Activated naive CD4-positive, alpha-beta T cell treated with anti-CD3 and anti-CD28 coated beads, Interleukin-2, amount 50 U/mL, for 72 hours (primary cell): ENCODE data around the gene BNIP2. TPM values are rescaled to one million over a fixed set of nuclear protein-coding genes. Genes with fewer than 3 reads are reported as not detected.
A peak's percentile ranks its signal among the peaks of the same experiment; 100 is the strongest.
"Not testable (repeated sequence)": the region's sequence is repeated elsewhere in the genome, so short reads cannot be mapped to it uniquely, and the experiment has no call there.

ENCODE experiments used
- ATAC-seq, 2 donors: fragments of 150-1000 bp; cut with Tn5 transposase; 2 replicates each; pipeline ENCODE4 v1.10.0; 2021; ENCODE audit warnings: mild to moderate bottlenecking in 2 of 2, moderate library complexity in 2 of 2
- DNase-seq, 2 donors: peaks; one replicate each; pipeline ENCODE4 v3.0.0; 2021 to 2022; ENCODE audit warnings: low spot score in 2 of 2
- H3K27ac Mint-ChIP-seq, 2 donors: one replicate each; pipeline ENCODE4 v1.8.0; 2022; ENCODE audit warnings: mild to moderate bottlenecking in 2 of 2, mixed read lengths in 2 of 2
- H3K36me3 Mint-ChIP-seq, 2 donors: one replicate each; pipeline ENCODE4 v1.8.0; 2022; ENCODE audit warnings: mixed read lengths in 2 of 2
- H3K9me3 Mint-ChIP-seq, 2 donors: one replicate each; pipeline ENCODE4 v1.8.0; 2022; ENCODE audit warnings: mixed read lengths in 2 of 2
- total RNA-seq, 2 donors: library from RNA; stranded (reverse); gene quantifications; one replicate each; pipeline ENCODE4 v1.2.3, GENCODE V29; 2022

BNIP2 gene
- total RNA-seq: 10 to 100 TPM; 44.2 to 49.1 TPM

DNA sequence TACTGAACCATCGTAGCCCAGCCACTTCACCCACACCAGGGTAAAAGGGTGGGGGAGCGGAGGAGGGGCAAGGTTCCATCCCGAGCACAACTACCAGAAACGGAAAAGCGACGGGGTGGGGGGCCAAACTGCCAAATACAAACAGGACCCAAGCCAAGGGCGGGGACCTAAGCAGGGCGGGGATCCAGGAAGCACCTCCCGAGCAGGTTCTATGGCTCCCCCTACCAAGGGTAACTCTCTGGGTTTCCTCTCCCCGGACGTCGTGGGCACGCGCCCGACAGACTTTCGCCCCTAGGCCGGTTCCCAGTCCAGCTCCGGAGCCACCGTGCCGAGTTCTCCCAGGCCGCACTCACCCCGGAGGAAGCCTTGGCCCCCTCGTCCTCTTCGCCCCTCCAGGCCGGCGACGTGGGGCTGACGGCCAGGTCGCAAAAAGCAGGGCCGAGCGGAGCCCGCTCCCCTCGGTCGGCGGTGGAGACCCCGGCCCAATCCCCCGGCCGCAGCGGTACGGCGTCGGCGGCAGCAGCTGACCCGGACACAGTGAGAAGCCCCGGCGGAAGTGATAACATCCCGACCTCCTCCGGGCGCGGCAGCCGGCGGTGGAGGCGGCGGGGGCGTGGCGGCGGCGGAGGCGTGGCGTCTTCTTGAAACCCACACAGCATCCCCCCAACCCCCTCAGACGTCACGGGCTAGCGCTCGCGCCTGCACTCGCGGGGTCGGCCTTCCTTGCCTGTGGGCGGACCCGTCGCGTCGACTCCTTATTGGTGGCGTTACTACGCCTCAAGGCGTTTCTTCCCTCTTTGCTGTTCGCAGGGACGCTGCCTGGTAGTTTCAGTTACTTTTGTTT lies at the start of gene BNIP2:
Gene BNIP2, minus strand, starts transcription at position 539 of the 844 bp plus-strand sequence. CDS start 6,863 bp downstream, outside the sequence.
- H3K36me3 Mint-ChIP-seq: peaks cover 21 to 29% of the 10 kb centered on the region in 2 donors
- ATAC-seq (peak; percentile 92 to 94), DNase-seq (peak; percentile 94 to 97)
- peak within 1 kb of the TSS; percentile 97 to 99 for H3K27ac Mint-ChIP-seq
- H3K9me3 Mint-ChIP-seq: no peaks in the 10 kb centered on the region

- no peak overlapping the region for H3K27ac Mint-ChIP-seq
- DNase-seq (no peak), ATAC-seq (no peak)
- peaks cover under 1% of the 10 kb centered on the region in 2 donors for H3K9me3 Mint-ChIP-seq
- H3K36me3 Mint-ChIP-seq: peaks cover 1 to 2% of the 10 kb centered on the region in 2 donors
Measured at GRCh38 chr15:59738676-59739075, 49.6 kb upstream of the BNIP2 start.

GRCh38 chr15:59736181-59736580 lies 47.1 kb upstream of the BNIP2 start:
- no peaks in the 10 kb centered on the region for H3K36me3 Mint-ChIP-seq
- H3K9me3 Mint-ChIP-seq: no peaks in the 10 kb centered on the region
- H3K27ac Mint-ChIP-seq: no peak overlapping the region
- DNase-seq (peak in 1 of 2 donors; percentile 34), ATAC-seq (peak in 1 of 2 donors; percentile 49)

GRCh38 chr15:59725151-59725486 lies 36.0 kb upstream of the BNIP2 start:
- H3K36me3 Mint-ChIP-seq: no peaks in the 10 kb centered on the region
- DNase-seq (no peak), ATAC-seq (no peak)
- no peak overlapping the region for H3K27ac Mint-ChIP-seq
- no peaks in the 10 kb centered on the region for H3K9me3 Mint-ChIP-seq

DNA sequence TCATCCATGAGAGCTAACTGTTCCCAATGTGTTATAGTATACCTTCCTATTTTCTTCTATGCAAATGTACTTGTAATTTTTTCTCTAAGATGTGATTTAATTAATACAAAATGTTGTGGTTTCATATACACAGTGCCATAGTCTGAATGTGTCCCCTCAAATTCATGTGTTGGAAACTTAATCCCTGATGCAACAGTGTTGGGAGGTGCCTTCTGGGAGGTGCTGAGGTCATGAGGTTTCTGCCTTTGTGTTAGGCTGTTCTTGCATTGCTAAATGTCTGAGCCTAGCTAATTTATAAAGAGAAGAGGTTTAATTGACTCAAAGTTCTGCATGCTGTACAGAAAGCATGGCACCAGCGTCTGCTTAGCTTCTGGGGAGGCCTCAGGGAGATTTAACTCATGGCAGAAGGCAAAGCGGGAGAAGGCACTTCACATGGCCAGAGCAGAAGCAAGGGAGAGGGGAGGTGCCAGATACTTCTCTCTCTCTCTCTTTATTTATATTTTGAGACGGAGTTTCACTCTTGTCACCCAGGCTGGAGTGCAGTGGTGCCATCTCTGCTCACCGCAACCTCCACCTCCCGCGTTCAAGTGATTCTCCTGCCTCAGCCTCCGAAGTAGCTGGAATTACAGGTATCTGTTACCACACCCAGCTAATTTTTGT lies 34.7 kb upstream of the BNIP2 start:
- H3K36me3 Mint-ChIP-seq: no peaks in the 10 kb centered on the region
- ATAC-seq: no peak
- H3K9me3 Mint-ChIP-seq: no peaks in the 10 kb centered on the region
- no peak for DNase-seq
- no peak overlapping the region for H3K27ac Mint-ChIP-seq

GRCh38 chr15:59722476-59722875 lies 33.4 kb upstream of the BNIP2 start:
- ATAC-seq (no peak), DNase-seq (no peak)
- no peaks in the 10 kb centered on the region for H3K36me3 Mint-ChIP-seq
- no peak overlapping the region for H3K27ac Mint-ChIP-seq
- H3K9me3 Mint-ChIP-seq: no peaks in the 10 kb centered on the region

DNA sequence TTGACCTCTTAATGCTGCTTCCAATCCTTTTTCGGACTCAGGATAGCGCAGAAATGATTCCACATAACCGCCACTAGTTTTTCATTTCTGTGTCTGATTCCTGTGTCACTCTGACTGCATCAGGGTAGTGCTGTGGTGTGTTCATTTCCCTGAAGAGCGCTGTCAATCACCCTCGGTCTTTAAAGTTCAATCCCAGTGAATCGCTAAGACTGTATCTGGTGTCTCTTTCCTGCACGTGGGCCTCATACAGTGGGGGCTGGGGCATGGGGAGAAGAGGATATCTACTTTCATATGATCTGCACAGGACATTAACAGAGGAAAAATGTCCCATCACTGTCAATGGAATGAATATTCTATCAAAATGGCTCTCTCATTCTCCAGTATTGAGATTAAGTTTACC lies 32.9 kb upstream of the BNIP2 start:
- H3K9me3 Mint-ChIP-seq: no peaks in the 10 kb centered on the region
- ATAC-seq (no peak), DNase-seq (no peak)
- no peak overlapping the region for H3K27ac Mint-ChIP-seq
- no peaks in the 10 kb centered on the region for H3K36me3 Mint-ChIP-seq

- Mint-ChIP-seq H3K36me3 (no peaks in the 10 kb centered on the region), H3K27ac (no peak overlapping the region), H3K9me3 (no peaks in the 10 kb centered on the region)
- ATAC-seq: no peak
- no peak for DNase-seq
Measured at GRCh38 chr15:59721411-59721810, 32.3 kb upstream of the BNIP2 start.

DNA sequence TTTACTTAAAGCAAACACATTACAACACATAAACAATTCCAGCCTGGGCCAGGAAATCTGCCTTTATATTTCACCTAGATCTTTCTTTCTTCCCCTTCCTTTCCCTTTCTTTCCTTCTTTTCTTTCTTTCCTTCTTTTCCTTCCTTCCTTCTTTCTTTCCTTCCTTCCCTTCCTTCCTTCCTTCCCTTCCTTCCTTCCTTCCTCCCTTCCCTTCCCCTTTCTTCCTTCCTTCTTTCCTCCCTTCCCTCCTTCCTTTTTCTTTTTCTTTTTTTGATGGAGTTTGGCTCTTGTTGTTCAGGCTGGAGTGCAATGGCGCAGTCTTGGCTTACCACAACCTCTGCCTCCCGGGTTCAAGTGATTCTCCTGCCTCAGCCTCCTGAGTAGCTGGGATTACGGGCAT lies 24.1 kb upstream of the BNIP2 start:
- H3K36me3 Mint-ChIP-seq: no peaks in the 10 kb centered on the region

DNA sequence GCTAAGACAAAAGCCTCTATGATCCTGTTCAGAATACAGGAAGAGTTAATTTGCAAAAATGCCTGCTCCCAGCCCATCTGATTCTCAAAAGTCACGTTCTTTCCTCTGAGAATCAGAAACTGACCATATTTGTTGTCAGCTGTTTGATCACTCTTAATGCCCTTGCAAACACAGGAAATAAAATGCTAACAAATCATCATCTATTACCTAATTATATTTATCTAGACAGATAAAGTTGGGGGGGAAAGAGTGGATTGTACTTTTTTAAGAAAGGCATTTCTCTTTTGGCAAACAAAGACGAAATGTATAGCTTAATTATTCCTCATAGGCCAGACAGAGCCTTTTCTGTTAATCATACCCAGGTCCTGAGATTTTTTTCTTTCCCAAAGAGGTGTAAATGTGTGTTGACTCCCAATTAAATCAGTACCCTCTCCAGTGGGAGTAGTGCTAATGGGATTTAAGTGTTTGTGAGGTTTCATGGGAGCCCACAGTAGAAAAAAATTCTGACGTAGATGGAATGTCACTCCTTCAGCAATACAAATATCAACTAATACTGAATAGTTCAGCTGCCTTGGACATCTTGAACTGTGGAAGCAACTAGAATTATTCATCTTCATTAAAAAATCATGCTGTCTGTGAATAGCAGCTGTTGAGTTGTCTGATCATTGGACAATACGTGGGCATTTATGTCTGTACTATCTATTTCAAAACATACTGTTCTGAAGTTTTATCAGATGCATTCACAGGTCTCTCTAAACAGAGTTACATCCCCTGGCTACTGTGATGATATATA lies 22.5 kb upstream of the BNIP2 start:
- no peak overlapping the region for H3K27ac Mint-ChIP-seq
- DNase-seq: no peak
- ATAC-seq: no peak

More for the DNA sequence above, 24.1 kb upstream of the BNIP2 start:
- no peak overlapping the region for H3K27ac Mint-ChIP-seq
- H3K9me3 Mint-ChIP-seq: no peaks in the 10 kb centered on the region
- no peak for ATAC-seq
- no peak for DNase-seq

GRCh38 chr15:59707619-59708018 lies 18.5 kb upstream of the BNIP2 start:
- ATAC-seq (no peak), DNase-seq (no peak)
- Mint-ChIP-seq H3K9me3 (no peaks in the 10 kb centered on the region), H3K27ac (no peak overlapping the region), H3K36me3 (no peaks in the 10 kb centered on the region)

More for the DNA sequence above, 22.5 kb upstream of the BNIP2 start:
- Mint-ChIP-seq H3K36me3 (no peaks in the 10 kb centered on the region), H3K9me3 (no peaks in the 10 kb centered on the region)

DNA sequence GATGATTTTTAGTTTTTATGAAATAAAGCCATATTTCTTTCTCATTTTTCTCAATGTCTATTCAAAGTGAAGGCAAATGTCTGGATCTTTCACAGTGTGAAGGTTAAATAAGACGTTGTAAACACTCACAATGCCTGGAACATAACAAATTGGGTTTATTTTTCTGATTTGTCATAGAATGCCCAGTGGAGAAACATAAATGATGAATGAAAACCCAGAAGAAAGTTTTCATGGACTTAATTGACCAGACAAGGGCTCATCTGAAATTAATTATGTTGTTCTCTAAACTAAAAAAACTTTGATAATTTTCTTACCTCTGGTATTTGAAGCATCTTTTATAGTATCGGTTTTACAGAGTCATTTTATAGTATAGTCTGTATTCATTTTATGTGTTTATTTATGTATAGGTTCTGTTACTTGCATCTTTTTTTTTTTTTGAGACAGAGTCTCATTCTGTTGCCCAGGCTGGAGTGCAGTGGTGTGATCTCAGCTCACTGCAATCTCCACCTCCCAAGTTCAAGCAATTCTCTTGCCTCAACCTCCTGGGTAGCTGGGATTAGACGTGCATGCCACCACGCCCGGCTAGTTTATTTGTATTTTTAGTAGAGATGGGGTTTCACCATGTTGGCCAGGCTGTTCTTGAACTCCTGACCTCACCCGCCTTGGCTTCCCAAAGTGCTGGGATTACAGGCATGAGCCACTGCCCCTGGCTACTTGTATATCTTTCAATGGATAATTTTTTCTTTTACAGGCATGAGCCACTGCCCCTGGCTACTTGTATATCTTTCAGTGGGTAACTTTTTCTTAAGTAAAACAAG lies 15.1 kb upstream of the BNIP2 start:
- Mint-ChIP-seq H3K36me3 (no peaks in the 10 kb centered on the region), H3K9me3 (no peaks in the 10 kb centered on the region), H3K27ac (no peak overlapping the region)
- ATAC-seq: no peak
- DNase-seq: no peak

- Mint-ChIP-seq H3K27ac (no peak overlapping the region), H3K36me3 (no peaks in the 10 kb centered on the region), H3K9me3 (no peaks in the 10 kb centered on the region)
- ATAC-seq (no peak), DNase-seq (no peak)
Measured at GRCh38 chr15:59702351-59702750, 13.2 kb upstream of the BNIP2 start.

GRCh38 chr15:59701880-59702279 lies 12.8 kb upstream of the BNIP2 start:
- DNase-seq (no peak), ATAC-seq (no peak)
- Mint-ChIP-seq H3K27ac (no peak overlapping the region), H3K36me3 (no peaks in the 10 kb centered on the region), H3K9me3 (no peaks in the 10 kb centered on the region)

DNA sequence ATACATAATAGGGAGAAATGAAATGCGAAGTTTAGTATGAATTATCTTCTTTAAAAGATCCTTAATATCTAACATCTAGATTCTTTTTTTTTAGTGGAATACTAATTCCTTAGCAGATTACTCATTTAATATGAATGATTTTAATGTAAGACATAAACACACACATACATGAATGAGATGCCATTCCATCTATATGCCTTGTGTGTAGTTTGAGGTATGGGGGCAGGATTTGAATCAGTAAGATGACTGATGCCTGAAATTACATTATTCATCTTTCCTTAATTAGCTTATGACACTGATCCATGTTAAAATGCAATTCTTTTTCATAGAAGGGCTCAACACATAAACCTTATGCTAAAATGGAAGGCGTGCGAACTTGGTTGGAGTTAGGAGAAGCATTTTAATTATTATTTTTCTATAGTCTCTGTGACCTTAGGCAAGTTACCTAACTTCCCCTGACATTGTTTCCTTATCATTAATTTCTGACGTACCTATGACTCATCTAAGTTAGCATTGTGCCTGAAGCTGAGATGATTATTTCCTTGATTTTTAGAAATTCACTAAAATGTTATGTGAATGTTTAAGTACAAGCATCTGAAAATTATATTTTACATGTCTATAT lies 10.8 kb upstream of the BNIP2 start:
- no peaks in the 10 kb centered on the region for H3K9me3 Mint-ChIP-seq
- no peak overlapping the region for H3K27ac Mint-ChIP-seq
- ATAC-seq (no peak), DNase-seq (no peak)
- no peaks in the 10 kb centered on the region for H3K36me3 Mint-ChIP-seq

GRCh38 chr15:59698065-59698464 lies 8.9 kb upstream of the BNIP2 start:
- DNase-seq, H3K36me3 Mint-ChIP-seq, H3K27ac Mint-ChIP-seq, H3K9me3 Mint-ChIP-seq: not testable (repeated sequence)
- ATAC-seq: peak in 1 of 2 donors; percentile 35
